A549 (cell line): ENCODE results near the gene KLF9. TPM values are rescaled to one million over a fixed set of nuclear protein-coding genes. Genes with fewer than 3 reads are reported as not detected.

Experiments used
- ATOH8 ChIP-seq: fragments of 250-450 bp; sonication (Bioruptor Pico); IDR thresholded peaks from 2 replicates; pipeline ENCODE4 v1.5.0; 2020; ENCODE audit warnings: low read depth, mild to moderate bottlenecking, moderate library complexity
- BCL3 ChIP-seq: fragments of >200 bp; sonication (Bioruptor Twin); formaldehyde crosslinking; IDR thresholded peaks from 3 replicates; pipeline ENCODE4 v1.6.1; 2016
- BHLHE40 ChIP-seq: IDR thresholded peaks from 2 replicates; pipeline ENCODE4 v1.6.1; 2012; ENCODE audit warnings: low read depth, low read length, inconsistent platforms
- CBX2 ChIP-seq: fragments of 200-600 bp; sonication (generic); IDR thresholded peaks from 2 replicates; pipeline ENCODE4 v1.6.1; 2016; ENCODE audit warnings: low read depth, mild to moderate bottlenecking, borderline replicate concordance
- CBX8 ChIP-seq: fragments of 200-600 bp; sonication (generic); IDR thresholded peaks from 2 replicates; pipeline ENCODE4 v1.6.1; 2016
- CEBPB ChIP-seq, 2 experiments: fragments of >200 bp in 1 of 2; sonication (Bioruptor Twin) in 1 of 2; formaldehyde crosslinking in 1 of 2; IDR thresholded peaks; 2 replicates each; pipeline ENCODE4 v1.6.1; 2012 to 2016
- CTCF ChIP-seq: fragments of >200 bp; sonication (Bioruptor Twin); formaldehyde crosslinking; IDR thresholded peaks from 3 replicates; pipeline ENCODE4 v1.5.1; 2016
- EHMT2 ChIP-seq: fragments of 200-600 bp; sonication (generic); IDR thresholded peaks from 2 replicates; pipeline ENCODE4 v1.6.1; 2016; ENCODE audit warnings: antibody characterized with exemption, low read depth, mild to moderate bottlenecking, moderate library complexity
- EP300 ChIP-seq, 2 experiments: fragments of >200 bp; sonication (Bioruptor Twin); formaldehyde crosslinking; IDR thresholded peaks; 2 replicates in 1 of 2; 3 replicates in 1 of 2; pipeline ENCODE4 v1.6.1; 2016 to 2017
- FOSB ChIP-seq: fragments of 250-450 bp; sonication (Bioruptor Pico); IDR thresholded peaks from 2 replicates; pipeline ENCODE4 v1.5.0; 2020; ENCODE audit warnings: mild to moderate bottlenecking, moderate library complexity
- FOXS1 ChIP-seq: fragments of 250-450 bp; sonication (Bioruptor Pico); IDR thresholded peaks from 2 replicates; pipeline ENCODE4 v1.5.0; 2020; ENCODE audit warnings: mild to moderate bottlenecking, moderate library complexity
- HES2 ChIP-seq: fragments of >200 bp; sonication (Bioruptor Twin); formaldehyde crosslinking; IDR thresholded peaks from 2 replicates; pipeline ENCODE4 v1.6.1; 2016
- HOXA7 ChIP-seq: fragments of 250-450 bp; sonication (Bioruptor Pico); IDR thresholded peaks from 2 replicates; pipeline ENCODE4 v1.5.0; 2020; ENCODE audit warnings: mild to moderate bottlenecking, moderate library complexity
- HOXB5 ChIP-seq: fragments of 250-450 bp; sonication (Bioruptor Pico); IDR thresholded peaks from 2 replicates; pipeline ENCODE4 v1.5.0; 2020; ENCODE audit warnings: mild to moderate bottlenecking, moderate library complexity
- JUNB ChIP-seq: fragments of >200 bp; sonication (Bioruptor Twin); formaldehyde crosslinking; IDR thresholded peaks from 2 replicates; pipeline ENCODE4 v1.6.1; 2016
- KDM5A ChIP-seq: fragments of 200-600 bp; sonication (generic); IDR thresholded peaks from 2 replicates; pipeline ENCODE4 v1.6.1; 2016; ENCODE audit warnings: antibody characterized with exemption, mild to moderate bottlenecking
- MAFK ChIP-seq: fragments of 450-650 bp; IDR thresholded peaks from 2 replicates; pipeline ENCODE4 v1.6.1; 2014; ENCODE audit not compliant: partially characterized antibody
- MAX ChIP-seq: IDR thresholded peaks from 2 replicates; pipeline ENCODE4 v1.6.1; 2012
- MAZ ChIP-seq: fragments of 150-350 bp; IDR thresholded peaks from 2 replicates; pipeline ENCODE4 v1.6.1; 2014; ENCODE audit warnings: antibody characterized with exemption, low read depth, low read length, borderline replicate concordance
- MYC ChIP-seq: IDR thresholded peaks from 2 replicates; pipeline ENCODE4 v1.6.1; 2012; ENCODE audit warnings: mild to moderate bottlenecking, inconsistent platforms, low read length, improper control_type of control experiment, borderline replicate concordance
- NFE2L2 ChIP-seq: fragments of 150-350 bp; conservative IDR thresholded peaks from 2 replicates; pipeline ENCODE4 v1.6.1; 2014; ENCODE audit warnings: low read length
- PBX3 ChIP-seq: IDR thresholded peaks from 2 replicates; pipeline ENCODE4 v1.6.1; 2012
- PHF8 ChIP-seq: fragments of 200-600 bp; sonication (generic); IDR thresholded peaks from 2 replicates; pipeline ENCODE4 v1.6.1; 2016; ENCODE audit warnings: low read depth, mild to moderate bottlenecking, antibody characterized with exemption, moderate library complexity, borderline replicate concordance
- POLR2AphosphoS2 ChIP-seq: conservative IDR thresholded peaks from 2 replicates; pipeline ENCODE4 v1.6.1; 2012; ENCODE audit warnings: low read length, improper control_type of control experiment, inconsistent platforms
- RAD21 ChIP-seq, 2 experiments: fragments of >200 bp in 1 of 2; sonication (Bioruptor Twin) in 1 of 2; formaldehyde crosslinking in 1 of 2; IDR thresholded peaks in 1 of 2; conservative IDR thresholded peaks in 1 of 2; 2 replicates in 1 of 2; 3 replicates in 1 of 2; pipeline ENCODE4 v1.6.1; 2012 to 2018; ENCODE audit warnings: inconsistent platforms in 1 of 2
- RARB ChIP-seq: fragments of 250-450 bp; sonication (Bioruptor Pico); IDR thresholded peaks from 2 replicates; pipeline ENCODE4 v1.8.0; 2021; ENCODE audit warnings: mild to moderate bottlenecking, moderate library complexity
- RCOR1 ChIP-seq: fragments of 150-350 bp; IDR thresholded peaks from 2 replicates; pipeline ENCODE4 v1.6.1; 2014; ENCODE audit warnings: antibody characterized with exemption, low read length, low read depth
- REST ChIP-seq: fragments of 200-600 bp; sonication (generic); IDR thresholded peaks from 2 replicates; pipeline ENCODE4 v1.6.1; 2016; ENCODE audit warnings: antibody characterized with exemption, mild to moderate bottlenecking, moderate library complexity
- RFX5 ChIP-seq: fragments of 450-650 bp; IDR thresholded peaks from 2 replicates; pipeline ENCODE4 v1.7.1; 2014; ENCODE audit warnings: antibody characterized with exemption, mild to moderate bottlenecking, moderate library complexity
- SREBF2 ChIP-seq: fragments of 450-650 bp; IDR thresholded peaks from 2 replicates; pipeline ENCODE4 v1.6.1; 2014; ENCODE audit warnings: mild to moderate bottlenecking, moderate library complexity
- TFCP2L1 ChIP-seq: fragments of 250-450 bp; sonication (Bioruptor Pico); IDR thresholded peaks from 2 replicates; pipeline ENCODE4 v1.5.0; 2021; ENCODE audit warnings: mild to moderate bottlenecking
- TP53 ChIP-seq: fragments of 250-450 bp; sonication (Bioruptor Pico); IDR thresholded peaks from 2 replicates; pipeline ENCODE4 v1.5.0; 2021; ENCODE audit warnings: mild to moderate bottlenecking, moderate library complexity
- ZC3H11A ChIP-seq: fragments of 450-650 bp; IDR thresholded peaks from 2 replicates; pipeline ENCODE4 v1.6.1; 2014; ENCODE audit warnings: antibody characterized with exemption, mild to moderate bottlenecking
- ZSCAN20 ChIP-seq: fragments of 250-450 bp; sonication (Bioruptor Pico); IDR thresholded peaks from 2 replicates; pipeline ENCODE4 v1.8.0; 2022; ENCODE audit warnings: mild to moderate bottlenecking, moderate library complexity
- polyA plus RNA-seq, 4 experiments: library from polyadenylated mRNA; depleted of rRNA in 3 of 4; stranded (reverse); fragments of >200 nt; fragmentation: RNase III in 1 of 4; extraction: RNeasy Plus Mini Kit Qiagen cat#74134 plus additional on column Dnase treatment in 1 of 4; gene quantifications; 2 replicates in 3 of 4; 3 replicates in 1 of 4; pipeline ENCODE4 v1.2.3, GENCODE V29; 2011 to 2017

Gene KLF9
- polyA plus RNA-seq, 2 of the 4 experiments (the other 2 are of a cell fraction), result 0.76 to 3.9 TPM

- TF ChIP-seq CTCF (no peak; the same call in 2 of the 3 replicates), FOXS1 (CRISPR knock-in tag) (no peak), RFX5 (no peak), CBX2 (no peak), CBX8 (no peak), HES2 (no peak), BCL3 (peak; percentile 49), POLR2AphosphoS2 (no peak), ZSCAN20 (CRISPR knock-in tag) (no peak), SREBF2 (no peak), BHLHE40 (peak; percentile 55; the same call in 1 of the 2 replicates), EP300 (IDR thresholded peaks at IDR 0.05) (peak; percentile 60 to 74; a peak in 4 of 5 replicates), RCOR1 (no peak), TFCP2L1 (CRISPR knock-in tag) (peak; percentile 9; the same call in 1 of the 2 replicates), MAFK (peak; percentile 81), TP53 (CRISPR knock-in tag) (no peak; the same call in 1 of the 2 replicates), PHF8 (no peak), NFE2L2 (peak; percentile 52), KDM5A (no peak), RARB (CRISPR knock-in tag) (no peak), ZC3H11A (no peak), RAD21 (conservative IDR thresholded peaks at IDR 0.05 in 1 of 2, IDR thresholded peaks at IDR 0.05 in 1 of 2) (no peak), PBX3 (no peak), JUNB (no peak), MAX (no peak), FOSB (CRISPR knock-in tag) (peak; percentile 87), REST (no peak), HOXB5 (CRISPR knock-in tag) (0 out of 2 replicates have a peak, but pooled peaks have one; percentile 32), MYC (peak; percentile 67; the same call in 1 of the 2 replicates), HOXA7 (CRISPR knock-in tag) (peak; percentile 82), MAZ (peak; percentile 79), EHMT2 (no peak), CEBPB (IDR thresholded peaks at IDR 0.05) (peak; percentile 54 to 57), ATOH8 (CRISPR knock-in tag) (0 out of 2 replicates have a peak, but pooled peaks have one; percentile 57)
Observed at GRCh38 chr9:70419556-70420440, 5.3 kb upstream of the KLF9 start (continued).
